ENCODE measurements around the gene HS6ST1.

GRCh38 chr2:128286905-128287779, 31.5 kb downstream of the HS6ST1 start:
- TF ChIP-seq POLR2A (IDR thresholded peaks at IDR 0.05): no peak
- TF ChIP-seq CTCF (IDR thresholded peaks at IDR 0.05): no peak

Data from testis (tissue), 2 donors.